ENCODE measurements around the gene ASTN2. TPM values are rescaled to one million over a fixed set of nuclear protein-coding genes. Genes with fewer than 3 reads are reported as not detected.

ASTN2 gene
- total RNA-seq, 4 donors from 2014 or later, result 0.97 to 4.7 (median 3.0) TPM

- DNase-seq (ENCODE audit: low spot score in 2 of 2), result no peak
- TF ChIP-seq POLR2A (IDR thresholded peaks at IDR 0.05) (no peak), CTCF (IDR thresholded peaks at IDR 0.05) (no peak)
- intact Hi-C loops (cut with DNase I; ENCODE audit: low total_unique reads), result no loop called here
- 44 to 57% methylated on average over 5 of the region's 5 CpGs for WGBS, 2 donors
- H3K4me3 ChIP-seq (ENCODE audit: low read depth, poor library complexity, severe bottlenecking), result no peak overlapping the region
These were observed 223.2 kb downstream of the ASTN2 start for GRCh38 chr9:117191504-117192261.

DNA sequence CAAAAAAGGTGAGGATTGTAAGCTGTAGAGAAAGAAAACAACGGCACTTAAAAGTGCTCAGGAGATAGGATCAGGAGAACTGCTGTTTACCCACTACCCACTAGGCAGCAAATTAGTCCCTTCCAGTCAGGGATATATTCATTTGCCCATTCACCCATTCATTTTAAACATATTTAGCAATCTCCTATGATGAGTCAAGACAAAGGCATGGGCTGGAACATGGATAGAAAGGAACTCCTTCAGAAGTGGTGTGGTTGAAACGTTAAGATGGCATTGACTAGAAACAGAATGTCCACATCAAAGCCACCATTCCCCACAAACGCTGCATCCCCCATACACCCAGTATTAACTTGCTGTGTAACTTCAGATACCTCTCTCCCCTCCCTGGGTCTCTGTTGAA lies 225.7 kb downstream of the ASTN2 start:
- TF ChIP-seq CTCF (IDR thresholded peaks at IDR 0.05) (no peak), POLR2A (IDR thresholded peaks at IDR 0.05) (no peak)
- 75 to 83% methylated on average over 3 of the region's 3 CpGs for WGBS, 2 donors
- H3K4me3 ChIP-seq (ENCODE audit: low read depth, poor library complexity, severe bottlenecking), result no peak overlapping the region
- intact Hi-C loops (cut with DNase I; ENCODE audit: low total_unique reads), result no loop called here
- DNase-seq (ENCODE audit: low spot score in 2 of 2), result no peak

GRCh38 chr9:117188394-117188793 lies 226.5 kb downstream of the ASTN2 start:
- intact Hi-C loops (cut with DNase I; ENCODE audit: low total_unique reads), result no loop called here
- H3K4me3 ChIP-seq (ENCODE audit: low read depth, poor library complexity, severe bottlenecking), result no peak overlapping the region
- TF ChIP-seq CTCF (IDR thresholded peaks at IDR 0.05), result no peak
- TF ChIP-seq POLR2A (IDR thresholded peaks at IDR 0.05), result no peak
- no peak for DNase-seq (ENCODE audit: low spot score in 2 of 2)
- WGBS, 2 donors, result 63 to 67% methylated on average over 3 of the region's 3 CpGs

GRCh38 chr9:117187498-117187897 lies 227.4 kb downstream of the ASTN2 start:
- no peak overlapping the region for H3K4me3 ChIP-seq (ENCODE audit: low read depth, poor library complexity, severe bottlenecking)
- no peak for TF ChIP-seq POLR2A (IDR thresholded peaks at IDR 0.05)
- TF ChIP-seq CTCF (IDR thresholded peaks at IDR 0.05), result no peak
- intact Hi-C loops (cut with DNase I; ENCODE audit: low total_unique reads), result no loop called here
- 79 to 82% methylated on average over 2 of the region's 2 CpGs for WGBS, 2 donors
- no peak for DNase-seq (ENCODE audit: low spot score in 2 of 2)

DNA sequence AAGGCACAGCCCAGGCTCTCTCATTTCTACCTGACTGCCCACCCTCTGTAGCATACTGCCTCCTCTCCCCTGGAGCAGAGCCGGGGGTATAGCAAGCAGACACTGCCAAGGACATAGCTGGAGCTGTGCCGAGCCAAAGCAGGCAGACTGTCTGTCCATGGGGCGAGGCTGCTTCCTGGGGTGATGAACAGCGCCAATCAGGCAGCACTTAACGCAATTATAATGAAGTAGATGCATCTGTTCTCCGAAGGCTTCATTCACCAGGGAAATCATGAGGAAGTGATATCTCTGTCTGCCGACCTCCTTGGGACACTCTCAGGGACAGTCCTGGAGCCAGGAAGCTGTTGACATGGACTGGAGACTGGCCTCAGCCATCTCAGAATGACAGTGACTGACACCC lies 230.7 kb downstream of the ASTN2 start:
- no peak for TF ChIP-seq CTCF (IDR thresholded peaks at IDR 0.05)
- no peak for TF ChIP-seq POLR2A (IDR thresholded peaks at IDR 0.05)
- intact Hi-C loops (cut with DNase I; ENCODE audit: low total_unique reads), result no loop called here
- H3K4me3 ChIP-seq (ENCODE audit: low read depth, poor library complexity, severe bottlenecking), result no peak overlapping the region
- no peak for DNase-seq (ENCODE audit: low spot score in 2 of 2)
- 65 to 66% methylated on average over 7 of the region's 7 CpGs for WGBS, 2 donors

DNA sequence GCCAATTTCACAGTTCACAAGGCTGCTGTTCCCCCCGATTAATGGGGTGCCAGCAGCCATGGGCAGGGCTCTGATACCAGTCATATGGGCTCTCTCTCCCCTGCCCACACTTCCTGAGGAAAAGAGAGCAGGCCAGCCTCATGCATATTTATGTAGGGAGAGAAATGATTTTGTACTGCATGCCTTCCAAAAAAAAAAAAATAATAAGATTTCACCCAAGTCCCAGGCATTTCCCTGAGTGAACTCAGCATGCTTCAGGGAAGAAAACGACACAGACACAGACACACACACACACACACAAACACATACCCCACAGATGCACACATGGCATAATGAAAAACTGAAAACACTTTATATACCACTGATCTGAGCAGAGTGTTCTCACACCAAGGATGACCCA lies 232.8 kb downstream of the ASTN2 start:
- DNase-seq (ENCODE audit: low spot score in 2 of 2), result no peak
- WGBS, 2 donors, result 58 to 68% methylated on average over 2 of the region's 2 CpGs
- intact Hi-C loops (cut with DNase I; ENCODE audit: low total_unique reads), result no loop called here
- TF ChIP-seq CTCF (IDR thresholded peaks at IDR 0.05) (no peak), POLR2A (IDR thresholded peaks at IDR 0.05) (no peak)
- H3K4me3 ChIP-seq (ENCODE audit: low read depth, poor library complexity, severe bottlenecking), result no peak overlapping the region

Data from lower leg skin (tissue), 4 donors.